Measurements from ENCODE around the gene AK5. TPM values are rescaled to one million over a fixed set of nuclear protein-coding genes. Genes with fewer than 3 reads are reported as not detected.

Gene AK5
- total and polyA plus RNA-seq, 2 experiments from 2014 or later = 8.8 to 12.2 TPM

- no peak for TF ChIP-seq EZH2 (IDR thresholded peaks at IDR 0.05; ENCODE audit: low read depth, unreplicated experiment)
- TF ChIP-seq REST (IDR thresholded peaks at IDR 0.05; ENCODE audit: unreplicated experiment) = no peak
- no peak for TF ChIP-seq EZH2phosphoT487 (IDR thresholded peaks at IDR 0.05; ENCODE audit: unreplicated experiment)
- TF ChIP-seq CREB1 (CRISPR knock-in tag; IDR thresholded peaks at IDR 0.05; ENCODE audit: low read depth) = no peak
- no peak for TF ChIP-seq CTCF (conservative IDR thresholded peaks at IDR 0.05; ENCODE audit: low read depth in 2 of 2)
These were observed 149.3 kb downstream of the AK5 start (continued) for GRCh38 chr1:77430966-77431690.

- Mint-ChIP-seq H3K36me3 (ENCODE audit: low read depth) (no peaks in the 10 kb centered on the region), H3K27ac (no peak overlapping the region), H3K4me3 (no peak overlapping the region), H3K9me3 (no peaks in the 10 kb centered on the region; the same call in 2 of the 3 replicates), H3K27me3 (ENCODE audit: insufficient read depth, low read depth, poor library complexity) (no peaks in the 10 kb centered on the region), H3K4me1 (no peaks in the 10 kb centered on the region)
- Histone ChIP-seq H2AFZ (no peak overlapping the region), H3K36me3 (ENCODE audit: insufficient read depth) (no peaks in the 10 kb centered on the region), H3K4me2 (no peak overlapping the region), H3F3A (replicated peaks; ENCODE audit: low read depth) (no peaks in the 10 kb centered on the region), H3K4me3 (no peak overlapping the region), H3K27ac (ENCODE audit: low read depth) (no peak overlapping the region), H4K20me1 (replicated peaks; ENCODE audit: insufficient read depth) (no peaks in the 10 kb centered on the region), H3K27me3 (ENCODE audit: insufficient read depth) (no peaks in the 10 kb centered on the region), H3K9me2 (ENCODE audit: insufficient read depth) (peaks cover 8% of the 10 kb centered on the region), H3K79me2 (replicated peaks; ENCODE audit: insufficient read depth) (no peaks in the 10 kb centered on the region), H3K4me1 (ENCODE audit: insufficient read depth) (no peaks in the 10 kb centered on the region)
- ATAC-seq (no peak), DNase-seq (ENCODE audit: low spot score) (no peak)
- no peak for TF ChIP-seq POLR2AphosphoS5 (IDR thresholded peaks at IDR 0.05; ENCODE audit: low read depth)
- TF ChIP-seq EZH2 (IDR thresholded peaks at IDR 0.05; ENCODE audit: low read depth, unreplicated experiment) = no peak
- TF ChIP-seq EZH2phosphoT487 (IDR thresholded peaks at IDR 0.05; ENCODE audit: unreplicated experiment) = no peak
- TF ChIP-seq ZNF462 (CRISPR knock-in tag; IDR thresholded peaks at IDR 0.05) = no peak
- no peak for TF ChIP-seq JUNB (IDR thresholded peaks at IDR 0.05; ENCODE audit: unreplicated experiment)
- TF ChIP-seq CTCF (conservative IDR thresholded peaks at IDR 0.05; ENCODE audit: low read depth in 2 of 2) = no peak
These were observed 152.1 kb downstream of the AK5 start for GRCh38 chr1:77433934-77434333.

Measured in GM23338 (cell line).